BJ (cell line): ENCODE results near the gene APLF. TPM values are rescaled to one million over a fixed set of nuclear protein-coding genes. Genes with fewer than 3 reads are reported as not detected.

Source experiments
- CTCF ChIA-PET: fragments of 350-600 bp; formaldehyde crosslinking; extraction: SDS; loops from one replicate; lab custom pipeline; 2021; ENCODE audit warnings: antibody characterized with exemption, inconsistent platforms; lab: Yijun Ruan, JAX
- POLR2A ChIA-PET: fragments of 300-600 bp; sonication (Branson Sonifier 250); formaldehyde crosslinking; extraction: SDS; loops from one replicate; lab custom pipeline; 2021; ENCODE audit warnings: antibody characterized with exemption; lab: Charles Lee
- DNase-seq: peaks from one replicate; pipeline ENCODE4 v3.0.0-alpha.2; 2011; ENCODE audit warnings: low read depth
- H3K27me3 ChIP-seq: 2 replicates; pipeline ENCODE4 v1.6.0; 2011; ENCODE audit warnings: low read length; ENCODE audit not compliant: control insufficient read depth, insufficient read depth
- H3K36me3 ChIP-seq: 2 replicates; pipeline ENCODE4 v1.5.1; 2011; ENCODE audit warnings: low read length; ENCODE audit not compliant: control insufficient read depth, insufficient read depth
- H3K4me3 ChIP-seq: 2 replicates; pipeline ENCODE4 v1.5.1; 2011; ENCODE audit warnings: low read depth, mild to moderate bottlenecking, control low read depth, low read length
- polyA plus RNA-seq: library from polyadenylated mRNA; depleted of rRNA; stranded (reverse); fragments of >200 nt; gene quantifications from 2 replicates; pipeline ENCODE4 v1.2.3, GENCODE V29; 2011
- TF ChIP-seq, protein P1 (sequence below): IDR thresholded peaks from 2 replicates; pipeline ENCODE4 v1.5.1; 2011; ENCODE audit warnings: low read depth, mild to moderate bottlenecking, control low read depth, inconsistent platforms, low read length, moderate library complexity; ENCODE audit not compliant: insufficient read depth

APLF gene
- polyA plus RNA-seq, 1 experiment, result 1.2 TPM

GRCh38 chr2:68604077-68604476, 136.7 kb downstream of the APLF start:
- ChIA-PET POLR2A (no interaction called here), CTCF (interaction anchor here (0.9 to 1.9 kb wide), 2 partner anchors 9 to 13 kb away, joined by 3 to 5 read pairs; no protein-coding TSS in a partner anchor)
- no peaks in the 10 kb centered on the region for H3K27me3 ChIP-seq
- H3K36me3 ChIP-seq, result no peaks in the 10 kb centered on the region
- no peak overlapping the region for H3K4me3 ChIP-seq
- TF ChIP-seq, protein P1, sequence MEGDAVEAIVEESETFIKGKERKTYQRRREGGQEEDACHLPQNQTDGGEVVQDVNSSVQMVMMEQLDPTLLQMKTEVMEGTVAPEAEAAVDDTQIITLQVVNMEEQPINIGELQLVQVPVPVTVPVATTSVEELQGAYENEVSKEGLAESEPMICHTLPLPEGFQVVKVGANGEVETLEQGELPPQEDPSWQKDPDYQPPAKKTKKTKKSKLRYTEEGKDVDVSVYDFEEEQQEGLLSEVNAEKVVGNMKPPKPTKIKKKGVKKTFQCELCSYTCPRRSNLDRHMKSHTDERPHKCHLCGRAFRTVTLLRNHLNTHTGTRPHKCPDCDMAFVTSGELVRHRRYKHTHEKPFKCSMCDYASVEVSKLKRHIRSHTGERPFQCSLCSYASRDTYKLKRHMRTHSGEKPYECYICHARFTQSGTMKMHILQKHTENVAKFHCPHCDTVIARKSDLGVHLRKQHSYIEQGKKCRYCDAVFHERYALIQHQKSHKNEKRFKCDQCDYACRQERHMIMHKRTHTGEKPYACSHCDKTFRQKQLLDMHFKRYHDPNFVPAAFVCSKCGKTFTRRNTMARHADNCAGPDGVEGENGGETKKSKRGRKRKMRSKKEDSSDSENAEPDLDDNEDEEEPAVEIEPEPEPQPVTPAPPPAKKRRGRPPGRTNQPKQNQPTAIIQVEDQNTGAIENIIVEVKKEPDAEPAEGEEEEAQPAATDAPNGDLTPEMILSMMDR, result no peak
- no peak for DNase-seq

DNA sequence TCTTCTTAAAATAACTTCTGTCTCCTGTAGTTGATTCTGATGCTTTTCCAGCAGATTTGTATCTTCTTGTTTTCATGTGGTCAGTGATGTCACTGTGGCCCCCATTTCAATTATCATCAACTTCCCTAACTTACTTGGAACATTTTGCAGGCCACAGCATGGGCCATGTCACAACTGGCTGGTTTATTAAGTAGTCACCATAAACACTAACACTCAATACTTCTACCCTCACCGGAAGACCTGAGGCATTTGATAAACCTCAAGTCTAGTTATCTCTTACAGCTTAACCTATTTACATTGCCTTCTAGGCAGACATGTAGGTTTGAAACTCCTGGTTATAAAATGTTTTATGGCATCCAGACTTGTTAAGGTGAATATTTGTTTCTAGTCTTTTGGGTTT, 138.6 kb downstream of the APLF start:
- POLR2A ChIA-PET, result no interaction called here
- TF ChIP-seq, protein P1, result no peak
- H3K4me3 ChIP-seq, result no peak overlapping the region
- H3K36me3 ChIP-seq, result no peaks in the 10 kb centered on the region
- DNase-seq, result no peak
- H3K27me3 ChIP-seq, result no peaks in the 10 kb centered on the region; the same call in 1 of the 2 replicates
- CTCF ChIA-PET, result no interaction called here

- Histone ChIP-seq H3K36me3 (no peaks in the 10 kb centered on the region), H3K4me3 (no peak overlapping the region), H3K27me3 (no peaks in the 10 kb centered on the region; the same call in 1 of the 2 replicates)
- no peak for DNase-seq
- TF ChIP-seq, protein P1, result no peak
- ChIA-PET POLR2A (no interaction called here), CTCF (interaction anchor here (1.5 kb wide), 1 partner anchor 11 kb away, joined by 12 read pairs; no protein-coding TSS in a partner anchor)
These were observed 139.4 kb downstream of the APLF start for GRCh38 chr2:68606759-68607158.

DNA sequence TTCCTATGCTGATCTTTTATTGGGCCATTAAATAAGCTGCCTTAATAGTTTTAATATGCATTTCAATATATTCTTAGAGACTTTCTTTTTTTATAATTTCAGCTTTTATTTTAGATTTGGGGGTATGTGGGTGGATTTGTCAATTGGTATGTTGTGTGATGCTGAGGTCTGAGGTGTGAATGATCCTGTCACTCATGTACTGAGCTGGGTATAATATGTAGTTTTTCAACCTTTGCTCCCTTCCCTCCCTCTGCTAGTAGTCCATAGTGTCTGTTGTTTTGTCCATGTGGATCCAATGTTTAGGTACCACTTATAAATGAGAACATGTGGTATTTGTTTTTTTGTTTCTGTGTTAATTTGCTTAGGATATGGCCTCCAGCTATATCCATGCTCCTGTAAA, 140.5 kb downstream of the APLF start:
- H3K36me3 ChIP-seq, result no peaks in the 10 kb centered on the region
- CTCF ChIA-PET, result interaction anchor here (1.5 kb wide), 1 partner anchor 12 kb away, joined by 12 read pairs; no protein-coding TSS in a partner anchor
- POLR2A ChIA-PET, result no interaction called here
- H3K4me3 ChIP-seq, result no peak overlapping the region
- no peaks in the 10 kb centered on the region; the same call in 1 of the 2 replicates for H3K27me3 ChIP-seq
- TF ChIP-seq, protein P1, result no peak
- no peak for DNase-seq

- Histone ChIP-seq H3K36me3 (no peaks in the 10 kb centered on the region), H3K4me3 (no peak overlapping the region), H3K27me3 (no peaks in the 10 kb centered on the region; the same call in 1 of the 2 replicates)
- TF ChIP-seq, protein P1, result no peak
- CTCF ChIA-PET, result no interaction called here
- POLR2A ChIA-PET, result no interaction called here
- no peak for DNase-seq
These were observed 145.6 kb downstream of the APLF start for GRCh38 chr2:68612765-68613519.
